GM10847 (cell line): ENCODE data around the gene ELP2.

Experiments used
- POLR2A ChIP-seq: IDR thresholded peaks from 2 replicates; pipeline ENCODE4 v1.6.1; 2011; ENCODE audit not compliant: insufficient read length; ENCODE audit errors: extremely low read depth

ELP2 gene

DNA sequence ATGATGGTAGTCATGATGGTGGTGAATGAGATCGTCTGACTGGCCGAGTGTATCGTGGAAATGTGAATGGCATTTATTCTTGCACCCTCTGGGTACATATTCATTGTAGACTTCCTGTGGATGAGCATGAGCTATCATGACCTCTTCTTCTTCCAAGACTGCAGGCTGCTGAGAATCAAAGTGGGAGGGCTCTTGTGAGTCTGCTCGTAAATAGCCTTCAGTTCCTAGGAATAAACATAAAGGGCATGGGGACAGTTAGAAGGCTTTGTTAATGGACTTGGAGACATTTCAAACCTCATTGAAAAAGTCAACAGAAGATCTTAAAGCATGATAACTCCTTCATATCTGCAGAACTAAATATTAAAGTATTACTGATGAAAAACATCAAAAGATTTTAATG is 15.4 kb upstream of the ELP2 start:
- TF ChIP-seq POLR2A, result no peak

DNA sequence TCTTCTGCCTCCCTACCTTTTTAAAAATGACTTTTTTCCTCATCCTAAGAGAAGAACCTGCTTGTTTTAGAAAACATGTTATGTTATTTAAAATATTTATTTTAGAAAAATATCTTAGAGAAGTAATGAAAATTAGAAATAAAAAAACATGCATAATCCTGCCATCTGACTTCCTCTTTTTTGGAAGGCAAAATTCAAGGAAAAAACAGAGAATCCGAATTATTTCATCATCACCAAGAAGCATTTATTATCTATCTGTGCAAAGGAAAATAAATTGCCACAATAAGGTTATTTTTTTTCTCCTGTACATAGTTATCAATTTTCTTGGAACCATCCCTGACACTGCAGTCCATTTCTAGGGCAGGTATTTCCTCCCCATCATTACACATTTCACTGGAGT is 15.0 kb upstream of the ELP2 start:
- no peak for TF ChIP-seq POLR2A

DNA sequence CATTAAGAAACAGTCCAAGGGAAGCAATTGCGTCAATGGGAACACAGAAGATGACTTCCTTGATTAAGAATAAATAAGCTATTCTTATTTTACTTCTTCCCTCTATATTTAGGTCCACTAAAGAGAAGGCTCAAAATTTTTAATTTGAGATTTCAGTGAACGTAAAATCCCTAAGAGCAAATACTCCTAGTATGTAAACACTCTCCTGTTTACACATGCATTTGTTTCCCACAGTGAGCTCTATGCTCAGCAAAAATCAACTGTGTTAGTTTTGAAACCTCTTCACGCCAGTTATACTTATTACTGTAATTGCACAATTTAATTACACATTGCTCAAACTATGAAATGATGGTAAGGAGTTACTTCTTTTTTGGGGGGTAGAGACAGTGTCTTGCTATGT is 9.4 kb upstream of the ELP2 start:
- TF ChIP-seq POLR2A, result no peak

DNA sequence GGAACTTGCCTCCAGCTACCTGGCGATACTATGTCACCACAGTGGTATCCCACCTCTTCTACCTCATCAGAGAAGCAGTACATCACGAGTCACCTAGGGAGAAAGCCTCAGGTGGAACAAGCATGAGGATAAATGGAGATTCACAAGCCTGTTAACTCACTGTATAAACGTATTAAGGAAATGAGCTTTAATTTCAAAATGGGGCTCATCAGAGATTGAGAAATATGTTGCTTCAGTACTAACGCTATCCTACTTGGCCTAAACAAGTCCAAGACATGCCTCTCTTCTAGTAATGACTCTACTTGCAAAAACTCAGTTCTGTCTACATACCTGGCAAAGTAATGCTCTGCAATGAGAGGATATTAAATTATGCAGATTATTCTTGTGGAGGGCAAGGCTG is 4.9 kb upstream of the ELP2 start:
- TF ChIP-seq POLR2A, result no peak

DNA sequence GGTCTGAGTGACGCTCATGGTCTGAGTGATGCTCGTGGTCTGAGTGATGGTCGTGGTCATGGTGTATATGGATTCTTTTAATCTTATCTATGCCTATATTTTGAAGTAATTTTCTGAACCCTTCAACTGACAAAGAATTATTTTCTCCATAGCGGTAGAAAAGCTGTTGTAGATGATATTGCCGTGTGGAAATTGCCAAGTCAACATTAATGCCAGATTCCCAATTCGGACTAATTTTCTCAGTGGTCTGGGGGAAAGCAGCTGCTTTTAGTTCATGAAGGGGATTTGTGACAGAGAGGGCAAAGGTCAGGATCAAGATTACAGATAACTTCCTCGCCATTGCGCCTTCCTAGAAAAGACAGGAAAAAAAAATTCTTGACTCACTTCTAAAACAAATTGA is 3.0 kb upstream of the ELP2 start:
- no peak for TF ChIP-seq POLR2A

DNA sequence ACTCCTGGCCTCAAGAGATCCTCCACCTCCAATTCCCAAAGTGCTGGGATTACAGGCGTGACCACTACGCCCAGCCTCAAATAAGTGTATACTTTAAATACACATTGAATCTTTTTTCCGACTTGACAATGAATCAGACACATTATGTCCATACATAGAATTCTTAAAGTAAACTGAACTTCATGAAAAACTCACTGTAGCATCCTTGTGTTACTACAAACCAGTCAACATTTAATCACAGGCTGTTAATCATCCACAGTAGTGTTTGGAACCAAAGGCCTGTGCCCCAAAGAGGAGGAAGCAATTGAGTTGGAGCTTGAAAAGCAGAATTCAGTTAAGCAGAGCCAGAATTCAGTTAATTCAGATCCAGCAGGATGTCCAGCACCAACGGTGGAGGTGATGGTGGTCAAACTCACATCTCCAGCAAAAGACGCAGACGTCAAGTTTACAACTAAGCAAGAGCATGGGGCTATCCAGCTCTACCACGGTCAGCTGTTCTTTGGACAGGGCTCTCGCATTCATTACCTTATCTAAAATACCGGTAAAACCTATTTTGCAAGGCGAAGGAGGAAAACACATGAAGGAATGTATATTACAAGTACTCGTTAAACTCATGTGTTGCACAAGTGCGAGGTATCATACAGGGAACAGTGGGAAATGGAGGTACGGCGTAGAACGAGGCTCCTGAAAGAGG is 1.7 kb upstream of the ELP2 start:
- TF ChIP-seq POLR2A, result no peak

DNA sequence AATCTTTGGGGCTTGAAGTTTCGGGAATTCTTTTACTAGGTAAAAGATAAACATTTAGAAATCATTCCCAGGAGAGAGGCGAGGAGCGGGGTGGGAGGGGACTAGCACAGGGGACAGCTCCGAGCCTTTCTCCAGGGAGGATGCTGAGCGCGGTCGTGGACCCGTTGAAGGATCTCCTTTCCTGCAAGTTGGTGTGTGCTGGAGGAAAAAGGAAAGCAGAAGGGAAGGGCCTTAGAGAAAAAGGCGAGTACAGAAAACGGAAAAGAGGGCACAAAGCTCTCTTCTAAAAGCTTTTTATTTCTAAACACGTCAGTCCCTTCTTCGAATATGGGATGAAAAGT is 1.2 kb upstream of the ELP2 start:
- no peak for TF ChIP-seq POLR2A

DNA sequence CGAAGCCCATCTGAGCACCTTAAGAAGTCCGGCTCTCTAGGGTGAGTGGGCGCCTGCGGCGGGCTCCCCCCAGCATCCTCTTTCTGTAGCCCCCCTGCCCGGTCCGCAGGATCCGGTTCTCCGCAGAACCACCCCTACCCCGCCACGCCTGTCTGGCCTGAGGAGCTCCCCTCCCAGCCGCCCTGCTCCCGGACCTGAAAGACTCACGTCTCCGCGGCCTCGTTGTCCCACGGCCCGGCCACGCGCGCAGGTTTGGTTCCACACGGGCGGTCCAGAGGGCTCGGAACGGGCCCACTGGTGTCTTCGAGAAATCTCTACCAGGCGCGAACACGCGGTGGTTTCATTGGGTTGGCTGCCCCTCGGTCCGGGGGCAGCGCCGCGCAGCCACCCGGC is 796 bp upstream of the ELP2 start:
- TF ChIP-seq POLR2A, result no peak

DNA sequence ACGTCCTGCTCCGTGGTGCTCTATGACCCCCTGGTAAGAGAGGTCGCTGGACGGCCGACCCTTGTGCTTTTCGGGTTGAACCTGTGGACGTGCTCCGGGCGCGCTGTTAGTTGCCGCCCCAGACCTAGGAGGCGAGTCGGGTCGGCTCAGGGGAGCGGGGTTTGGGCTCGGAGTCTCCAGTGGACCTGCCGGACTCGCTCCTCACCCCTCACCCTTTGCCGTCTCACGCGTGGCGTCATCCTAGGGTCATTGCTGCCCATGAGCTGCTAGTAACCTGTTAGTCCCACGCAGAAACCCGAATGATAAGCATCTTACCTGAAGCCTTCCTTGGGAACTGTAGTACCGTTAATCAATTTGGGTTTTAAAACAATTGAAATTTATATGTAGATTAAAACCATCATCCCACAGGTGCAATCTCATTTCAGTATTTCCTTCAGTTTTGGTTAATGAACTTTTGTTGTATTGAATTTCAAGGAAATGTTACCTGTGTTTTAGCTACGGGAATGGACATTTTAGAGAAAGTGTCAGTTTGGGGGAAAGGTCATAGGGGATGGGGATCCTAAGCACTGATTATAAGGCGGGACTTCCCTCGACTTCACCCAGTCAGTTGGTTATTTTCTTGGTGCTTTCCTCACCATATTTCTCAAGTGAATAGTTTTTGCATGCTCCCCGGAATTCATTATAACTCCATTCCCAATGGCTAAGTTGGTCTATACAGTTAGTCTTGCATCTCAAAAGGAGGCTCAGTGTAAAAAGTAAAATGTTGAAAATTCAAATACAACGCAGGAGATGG is 536 bp downstream of the ELP2 start:
- no peak for TF ChIP-seq POLR2A

DNA sequence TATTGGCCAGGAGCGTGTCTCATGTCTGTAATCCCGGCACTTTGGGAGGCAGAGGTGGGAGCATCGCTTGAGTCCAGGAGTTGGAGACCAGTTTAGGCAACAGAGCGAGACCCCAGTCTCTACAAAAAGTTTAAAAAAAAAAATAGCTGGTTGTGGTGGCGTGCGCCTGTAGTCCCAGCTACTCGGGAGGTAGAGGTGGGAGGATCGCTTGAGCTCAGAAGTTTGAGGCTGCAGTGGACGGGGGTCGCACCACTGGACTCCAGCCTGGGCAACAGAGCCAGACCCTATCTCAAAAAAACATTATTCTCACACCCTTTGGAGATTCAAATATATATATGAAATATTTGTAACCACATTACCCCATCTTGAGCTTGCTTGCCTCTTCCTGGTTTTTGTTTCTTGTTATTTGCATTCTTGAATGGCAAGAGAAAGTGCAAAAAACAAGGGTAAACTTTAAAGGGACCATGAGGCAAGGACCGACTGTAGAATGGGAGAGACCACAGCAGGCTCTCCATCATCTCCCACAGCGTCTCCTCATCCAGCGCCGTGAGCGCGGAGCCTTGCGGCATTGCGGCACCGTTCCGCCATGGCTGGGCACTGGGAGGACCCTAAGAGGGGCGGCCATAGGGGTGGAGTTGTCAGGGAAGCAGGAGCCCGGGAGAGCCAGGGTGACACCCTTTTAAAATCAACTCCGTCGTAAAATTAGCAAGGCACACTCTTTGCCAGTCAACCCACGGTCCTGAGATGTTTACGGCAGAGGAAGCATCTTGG is 1.4 kb downstream of the ELP2 start:
- no peak for TF ChIP-seq POLR2A

DNA sequence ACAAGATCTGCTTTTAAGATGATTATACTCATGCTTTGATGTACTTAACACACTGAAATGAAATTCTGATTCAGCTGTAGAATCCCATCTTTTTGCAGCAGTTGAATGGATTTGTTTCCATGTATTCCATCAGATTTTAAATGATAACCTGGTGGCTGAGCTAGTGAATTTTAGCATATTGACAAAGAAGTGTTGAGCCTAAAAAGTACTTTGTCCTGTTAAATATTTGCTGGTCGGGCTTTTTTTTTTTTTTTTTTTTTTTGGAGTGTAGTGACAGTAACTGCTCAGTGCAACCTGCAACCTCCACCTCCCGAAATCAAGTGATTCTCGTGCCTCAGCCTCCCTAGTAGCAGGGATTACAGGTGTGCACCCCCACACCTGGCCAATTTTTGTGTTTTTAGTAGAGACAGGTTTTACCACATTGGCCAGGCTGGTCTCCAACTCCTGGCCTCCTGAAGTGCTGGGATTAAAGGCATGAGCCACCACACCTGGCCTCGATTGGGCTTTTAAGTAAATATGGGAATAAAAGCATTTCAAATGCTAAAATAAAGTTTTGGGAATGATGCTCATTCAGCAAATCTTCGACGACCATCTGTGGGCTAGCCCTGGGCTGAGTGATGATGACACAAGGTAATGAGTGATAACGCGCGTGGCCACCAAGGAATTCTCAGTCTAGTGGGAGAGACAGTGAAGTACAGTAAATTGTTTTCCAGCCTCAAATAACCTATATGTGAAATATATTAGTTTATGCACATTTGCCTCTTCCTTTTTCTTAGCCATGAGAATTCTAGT is 2.2 kb downstream of the ELP2 start:
- TF ChIP-seq POLR2A, result no peak

DNA sequence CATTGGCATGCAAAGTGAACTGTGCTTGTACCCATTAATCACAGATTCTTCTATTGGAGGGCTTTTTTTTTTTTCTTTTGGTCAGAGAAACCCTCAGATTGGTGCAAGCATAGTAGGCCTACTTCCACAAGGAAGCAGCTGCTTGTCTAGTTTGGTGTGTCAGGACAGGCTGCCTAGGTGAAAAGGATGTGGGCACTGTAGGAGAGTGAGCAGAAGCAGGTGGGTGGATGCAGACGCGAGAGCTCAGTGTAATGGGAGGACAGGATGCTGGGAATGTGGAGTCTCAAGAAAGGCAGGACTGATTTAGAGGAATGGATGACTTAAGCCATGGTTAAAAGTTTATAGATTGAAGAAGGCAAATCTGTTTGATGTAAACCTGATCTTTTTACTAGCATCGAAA is 3.1 kb downstream of the ELP2 start:
- TF ChIP-seq POLR2A, result no peak

DNA sequence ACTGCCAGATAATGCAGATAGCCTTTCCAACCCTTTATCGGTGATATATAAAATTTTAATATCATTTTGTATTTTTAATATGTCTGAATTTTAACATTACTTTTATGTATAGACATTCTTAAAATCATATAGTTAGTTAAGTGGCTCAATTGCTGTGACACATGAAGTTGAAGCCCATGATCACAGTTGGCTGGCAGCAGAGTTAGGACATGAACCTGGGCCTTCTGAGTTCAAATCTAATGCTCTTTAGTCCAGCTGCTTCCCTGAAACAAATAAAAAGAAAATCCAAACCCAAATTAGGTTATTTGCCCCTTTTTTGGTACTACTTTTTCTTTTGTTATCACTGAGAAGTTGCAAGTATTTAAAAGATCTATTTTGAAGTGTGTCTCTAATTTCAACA is 5.6 kb downstream of the ELP2 start:
- no peak for TF ChIP-seq POLR2A

DNA sequence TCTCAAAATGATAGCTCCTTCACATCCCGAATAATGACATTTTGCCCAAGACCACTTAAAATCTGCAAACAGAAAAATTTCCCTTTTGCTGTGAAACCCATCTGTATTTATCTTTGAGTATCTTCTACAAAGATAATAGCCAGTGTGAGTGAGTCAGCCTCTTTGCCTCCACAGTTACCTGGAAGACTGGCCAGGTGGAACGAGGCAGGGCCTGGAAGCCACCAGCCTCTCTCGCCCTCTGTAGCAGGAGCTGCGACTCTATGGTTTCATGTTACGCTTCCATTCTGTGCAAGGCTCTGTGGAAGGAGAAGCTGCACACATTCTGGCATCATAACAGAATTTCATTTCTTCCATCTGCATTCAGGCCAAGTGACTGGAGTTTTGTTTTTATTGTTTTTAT is 9.5 kb downstream of the ELP2 start:
- TF ChIP-seq POLR2A, result no peak

DNA sequence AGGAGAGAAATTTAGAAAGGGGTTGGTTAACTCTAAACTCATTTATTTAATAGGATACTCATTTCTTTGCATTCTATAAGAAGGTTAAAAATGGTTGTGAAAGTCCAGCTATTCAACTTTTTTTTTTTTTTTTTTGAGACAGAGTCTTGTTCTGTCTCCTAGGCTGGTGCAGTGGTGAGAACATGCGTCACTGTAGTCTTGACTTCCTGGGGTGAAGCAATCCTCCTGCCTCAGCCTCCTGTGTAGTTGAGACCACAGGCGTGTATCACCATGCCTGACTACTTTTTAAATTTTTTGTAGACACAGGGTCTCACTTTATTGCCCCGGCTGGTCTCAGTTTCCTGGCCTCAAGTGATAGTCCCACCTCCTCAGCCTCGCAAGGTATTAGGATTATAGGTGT is 11.9 kb downstream of the ELP2 start:
- TF ChIP-seq POLR2A, result no peak

DNA sequence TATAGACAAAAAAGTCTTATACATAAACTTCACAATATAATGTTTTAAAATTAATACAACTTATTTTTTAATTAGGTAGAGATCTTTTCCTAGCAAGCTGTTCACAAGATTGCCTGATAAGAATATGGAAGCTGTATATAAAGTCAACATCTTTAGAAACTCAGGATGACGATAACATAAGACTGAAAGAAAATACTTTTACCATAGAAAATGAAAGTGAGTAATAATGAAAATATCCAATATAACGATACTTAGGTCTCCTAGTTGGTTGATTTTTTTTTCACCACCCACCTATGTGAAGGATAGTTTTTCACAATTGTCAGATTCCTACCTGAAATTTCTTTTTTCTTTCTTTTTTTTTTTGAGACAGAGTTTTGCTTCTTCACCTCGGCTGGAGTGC is 13.1 kb downstream of the ELP2 start:
- TF ChIP-seq POLR2A, result no peak

DNA sequence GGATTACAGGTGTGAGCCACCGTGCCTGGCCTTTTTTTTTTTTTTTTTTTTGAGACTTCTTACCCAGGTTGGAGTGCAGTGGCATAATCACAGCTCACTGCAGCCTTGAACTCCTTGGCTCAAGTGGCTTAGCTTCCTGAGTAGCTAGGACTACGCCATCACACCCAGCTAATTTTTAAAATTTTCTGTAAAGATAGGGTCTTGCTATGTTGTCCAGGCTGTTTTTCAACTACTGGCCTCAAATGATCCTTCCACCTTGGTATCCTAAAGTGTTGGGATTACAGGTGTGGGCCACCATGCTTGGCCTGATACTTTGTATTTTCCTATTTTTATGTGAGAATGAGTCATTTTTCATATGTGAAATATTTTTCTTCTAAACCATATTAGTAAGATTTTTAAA is 13.7 kb downstream of the ELP2 start:
- no peak for TF ChIP-seq POLR2A
